Activated B cell treated with CpG ODN at 0.5 μM for 24 hours (primary cell): ENCODE measurements around the gene GZMH. TPM values are rescaled to one million over a fixed set of nuclear protein-coding genes. Genes with fewer than 3 reads are reported as not detected.

Experiments used
- ATAC-seq: fragments of 200-7000 bp; cut with Tn5 transposase; one replicate; pipeline ENCODE4 v1.10.0; 2021; ENCODE audit warnings: low read depth, mild to moderate bottlenecking, moderate library complexity
- CTCF ChIA-PET: fragments of 350-600 bp; sonication (Branson Sonifier 250); formaldehyde crosslinking; loops from one replicate; lab custom pipeline; 2021; ENCODE audit warnings: antibody characterized with exemption; lab: Charles Lee
- POLR2A ChIA-PET: fragments of 350-600 bp; sonication (Branson Sonifier 250); formaldehyde crosslinking; loops from one replicate; lab custom pipeline; 2021; ENCODE audit warnings: antibody characterized with exemption; lab: Charles Lee
- DNase-seq: peaks from one replicate; pipeline ENCODE4 v3.0.0; 2022
- H3K27ac Mint-ChIP-seq: one replicate; pipeline ENCODE4 v1.8.0; 2020; ENCODE audit warnings: mixed read lengths
- H3K27me3 Mint-ChIP-seq: one replicate; pipeline ENCODE4 v1.8.0; 2021; ENCODE audit warnings: mixed read lengths
- H3K36me3 Mint-ChIP-seq: one replicate; pipeline ENCODE4 v1.8.0; 2021; ENCODE audit warnings: low read depth, mixed read lengths
- H3K4me1 Mint-ChIP-seq: one replicate; pipeline ENCODE4 v1.8.0; 2021; ENCODE audit warnings: mixed read lengths
- H3K4me3 Mint-ChIP-seq: one replicate; pipeline ENCODE4 v1.8.0; 2020; ENCODE audit warnings: mild to moderate bottlenecking, mixed read lengths
- H3K9me3 Mint-ChIP-seq: one replicate; pipeline ENCODE4 v1.8.0; 2020; ENCODE audit warnings: mixed read lengths
- CTCF ChIP-seq: fragments of 200-600 bp; IDR thresholded peaks from one replicate; pipeline ENCODE4 v1.8.0; 2022; ENCODE audit warnings: antibody characterized with exemption, mild to moderate bottlenecking
- intact Hi-C: fragments of 100-400 bp; cut with micrococcal nuclease; formaldehyde crosslinking; loops from one replicate; pipeline ENCODE4 v1.15.1; 2024
- total RNA-seq: library from RNA; stranded (reverse); gene quantifications from 2 replicates; pipeline ENCODE4 v1.2.3, GENCODE V29; 2022

GZMH gene
- total RNA-seq, 1 donor from 2014 or later, result 0.49 TPM

- no peak for ATAC-seq
- peaks cover 30% of the 10 kb centered on the region for H3K9me3 Mint-ChIP-seq
Measured at GRCh38 chr14:24563505-24563904, 46.0 kb downstream of the GZMH start.

GRCh38 chr14:24556756-24557155, 52.7 kb downstream of the GZMH start:
- no peak overlapping the region for H3K27ac Mint-ChIP-seq
- no peaks in the 10 kb centered on the region for H3K36me3 Mint-ChIP-seq
- intact Hi-C loops, result no loop called here
- DNase-seq (no peak), ATAC-seq (no peak)
- no peak overlapping the region for H3K4me3 Mint-ChIP-seq
- POLR2A ChIA-PET, result no interaction called here
- H3K4me1 Mint-ChIP-seq, result no peaks in the 10 kb centered on the region
- TF ChIP-seq CTCF, result no peak
- H3K27me3 Mint-ChIP-seq, result peaks cover 23% of the 10 kb centered on the region
- peaks cover 4% of the 10 kb centered on the region for H3K9me3 Mint-ChIP-seq
- CTCF ChIA-PET, result no interaction called here

More at GRCh38 chr14:24563505-24563904, 46.0 kb downstream of the GZMH start:
- ChIA-PET CTCF (no interaction called here), POLR2A (no interaction called here)
- no peak for DNase-seq
- no peak for TF ChIP-seq CTCF
- Mint-ChIP-seq H3K4me3 (no peak overlapping the region), H3K27me3 (peaks cover 30% of the 10 kb centered on the region), H3K36me3 (peaks cover 2% of the 10 kb centered on the region), H3K27ac (no peak overlapping the region), H3K4me1 (no peaks in the 10 kb centered on the region)
- intact Hi-C loops, result no loop called here

Other genes starting within 250 kb of the GZMH start
- gene NFATC4, start 241.5 kb downstream of the GZMH start, total RNA-seq, result 9.4 and 11.2 TPM in 2 replicates
- 0.02 and 0.04 TPM in 2 replicates for gene NYNRIN, start 210.7 kb downstream of the GZMH start, total RNA-seq
- gene CBLN3, start 180.0 kb downstream of the GZMH start, total RNA-seq, result 56.0 and 61.1 TPM in 2 replicates
- gene KHNYN, start 179.7 kb downstream of the GZMH start, total RNA-seq, result 121 and 130 TPM in 2 replicates
- gene SDR39U1, start 166.9 kb downstream of the GZMH start, total RNA-seq, result 70.6 and 80.0 TPM in 2 replicates
- not detected in 2 replicates for gene CMA1, start 101.4 kb downstream of the GZMH start, total RNA-seq
- gene CTSG, start 33.4 kb downstream of the GZMH start, total RNA-seq, result not detected in 2 replicates
- 2.3 and 2.9 TPM in 2 replicates for gene GZMB, start 24.5 kb upstream of the GZMH start, total RNA-seq